ENCODE data around the gene MFAP4.

Gene MFAP4

DNA sequence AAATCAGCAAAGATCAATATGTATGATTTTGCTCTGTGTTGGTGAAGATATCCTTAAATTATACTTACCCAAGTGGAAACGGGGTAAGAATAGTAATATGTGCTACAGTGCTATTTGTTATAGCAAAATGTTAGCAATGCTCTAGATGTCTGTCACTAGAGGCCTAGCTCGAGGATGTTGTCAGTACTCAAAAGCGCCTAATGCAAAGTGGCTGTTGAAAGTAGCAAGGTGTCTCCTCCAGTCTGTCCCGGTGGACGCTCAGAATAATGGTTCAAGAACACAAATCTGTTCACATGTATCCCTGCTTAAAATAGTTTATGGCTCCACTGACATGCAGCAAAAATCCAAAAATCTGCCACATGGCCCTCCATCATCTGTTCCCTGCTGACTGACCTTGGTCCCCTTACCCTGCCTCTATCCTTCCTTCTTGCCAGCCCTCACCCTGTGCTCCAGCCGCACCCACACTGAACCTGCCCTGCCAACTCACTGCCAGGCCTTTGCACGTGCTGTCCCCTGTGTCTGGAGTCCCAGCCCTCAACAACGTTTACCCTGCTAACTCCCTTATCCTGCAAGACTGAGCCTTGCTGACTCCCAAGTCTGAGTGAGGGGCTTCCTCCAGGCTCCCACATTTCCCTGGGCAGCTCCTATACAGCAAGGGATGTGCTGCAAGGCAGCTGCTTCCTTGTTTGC is 14.5 kb upstream of the MFAP4 start:
- H3K9me3 ChIP-seq: no peaks in the 10 kb centered on the region
- TF ChIP-seq, protein P1, sequence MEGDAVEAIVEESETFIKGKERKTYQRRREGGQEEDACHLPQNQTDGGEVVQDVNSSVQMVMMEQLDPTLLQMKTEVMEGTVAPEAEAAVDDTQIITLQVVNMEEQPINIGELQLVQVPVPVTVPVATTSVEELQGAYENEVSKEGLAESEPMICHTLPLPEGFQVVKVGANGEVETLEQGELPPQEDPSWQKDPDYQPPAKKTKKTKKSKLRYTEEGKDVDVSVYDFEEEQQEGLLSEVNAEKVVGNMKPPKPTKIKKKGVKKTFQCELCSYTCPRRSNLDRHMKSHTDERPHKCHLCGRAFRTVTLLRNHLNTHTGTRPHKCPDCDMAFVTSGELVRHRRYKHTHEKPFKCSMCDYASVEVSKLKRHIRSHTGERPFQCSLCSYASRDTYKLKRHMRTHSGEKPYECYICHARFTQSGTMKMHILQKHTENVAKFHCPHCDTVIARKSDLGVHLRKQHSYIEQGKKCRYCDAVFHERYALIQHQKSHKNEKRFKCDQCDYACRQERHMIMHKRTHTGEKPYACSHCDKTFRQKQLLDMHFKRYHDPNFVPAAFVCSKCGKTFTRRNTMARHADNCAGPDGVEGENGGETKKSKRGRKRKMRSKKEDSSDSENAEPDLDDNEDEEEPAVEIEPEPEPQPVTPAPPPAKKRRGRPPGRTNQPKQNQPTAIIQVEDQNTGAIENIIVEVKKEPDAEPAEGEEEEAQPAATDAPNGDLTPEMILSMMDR (IDR thresholded peaks at IDR 0.05; ENCODE audit: low read depth, low read length): no peak
- DNase-seq: no peak
- H3K4me1 ChIP-seq: no peaks in the 10 kb centered on the region
- H3K36me3 ChIP-seq: no peaks in the 10 kb centered on the region
- no peaks in the 10 kb centered on the region for H3K27me3 ChIP-seq
- no peak overlapping the region for H3K4me3 ChIP-seq (ENCODE audit: low read depth, low read length)

DNA sequence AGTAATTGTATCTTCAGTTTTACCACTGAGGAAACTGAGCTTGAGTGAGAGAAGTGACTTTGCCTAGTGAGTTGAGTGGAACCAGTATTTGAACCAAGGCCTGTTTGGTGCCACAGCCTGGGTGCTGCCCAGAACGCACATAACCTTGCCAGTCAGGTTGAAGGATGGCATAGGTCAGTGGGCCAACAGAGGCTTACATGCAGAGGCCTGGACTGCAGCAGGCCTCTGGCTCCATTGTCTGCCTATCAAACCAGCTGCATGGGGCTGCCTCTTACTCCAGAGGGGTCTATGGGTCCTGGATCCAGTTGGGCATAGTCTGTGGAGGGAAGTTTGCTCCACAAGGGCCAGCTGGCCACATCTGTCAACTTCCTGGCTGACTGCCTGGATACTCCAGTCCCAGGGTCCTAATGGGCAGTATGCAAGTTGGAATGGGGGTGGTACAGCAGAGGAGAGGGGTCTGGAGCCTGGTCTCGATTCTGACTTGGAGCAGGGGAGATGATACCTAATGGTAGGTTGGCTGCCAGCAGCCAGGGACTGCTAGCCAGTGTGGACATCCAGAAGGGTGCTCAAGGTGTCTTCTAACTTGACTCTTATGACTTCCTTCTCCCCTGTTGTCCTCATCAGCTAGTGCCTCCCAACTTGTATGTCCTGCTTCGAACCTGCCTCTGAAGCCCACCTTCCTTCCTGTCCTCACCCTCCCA is 12.9 kb upstream of the MFAP4 start:
- no peak overlapping the region for H3K4me3 ChIP-seq (ENCODE audit: low read depth, low read length)
- TF ChIP-seq, protein P1 (IDR thresholded peaks at IDR 0.05; ENCODE audit: low read depth, low read length): no peak
- H3K9me3 ChIP-seq: no peaks in the 10 kb centered on the region
- H3K36me3 ChIP-seq: no peaks in the 10 kb centered on the region
- no peaks in the 10 kb centered on the region for H3K27me3 ChIP-seq
- H3K4me1 ChIP-seq: no peaks in the 10 kb centered on the region
- DNase-seq: no peak

DNA sequence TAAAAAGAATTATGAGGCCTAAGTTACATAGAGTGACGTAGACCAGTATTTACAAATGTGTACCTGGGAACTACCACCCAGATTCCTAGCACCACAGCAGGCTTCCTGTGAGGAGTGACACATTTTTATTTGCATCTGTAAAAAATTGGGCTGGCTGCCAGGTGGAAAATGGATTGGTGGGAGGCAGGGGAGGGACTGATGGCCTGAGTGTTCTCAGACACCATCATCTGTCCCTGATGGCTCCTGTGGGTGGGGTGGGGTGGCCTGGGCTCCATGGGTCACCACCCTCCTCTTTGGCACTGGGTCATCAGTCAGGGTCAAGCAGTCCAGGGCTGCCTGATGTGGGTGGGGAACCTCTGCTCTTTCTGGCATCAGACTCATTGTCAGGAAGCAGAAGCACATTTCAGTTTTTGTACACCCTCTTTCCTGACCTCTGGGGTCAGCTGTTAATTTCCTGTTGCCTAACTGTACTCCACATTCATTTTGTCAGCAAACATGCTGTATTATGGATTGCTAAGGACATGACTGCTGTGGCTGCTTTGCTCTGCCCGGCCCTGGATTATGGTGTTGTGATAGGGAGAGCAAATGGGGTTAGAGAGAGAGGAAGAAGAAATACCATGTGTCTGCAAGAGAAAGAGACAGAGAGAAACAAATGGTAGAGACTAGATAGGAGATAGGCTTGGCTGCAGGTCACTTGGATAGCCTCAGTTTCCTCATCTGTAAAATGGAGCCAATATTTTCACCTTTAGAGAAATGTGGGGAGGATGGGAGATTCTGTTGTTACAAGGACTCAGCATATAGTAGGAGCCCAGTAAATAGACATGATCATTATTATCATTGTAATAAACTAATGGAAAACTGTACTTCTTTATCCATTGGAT is 11.6 kb upstream of the MFAP4 start:
- H3K36me3 ChIP-seq: no peaks in the 10 kb centered on the region
- no peak overlapping the region for H3K4me3 ChIP-seq (ENCODE audit: low read depth, low read length)
- TF ChIP-seq, protein P1 (IDR thresholded peaks at IDR 0.05; ENCODE audit: low read depth, low read length): no peak
- DNase-seq: no peak
- H3K9me3 ChIP-seq: no peaks in the 10 kb centered on the region
- H3K27me3 ChIP-seq: no peaks in the 10 kb centered on the region
- H3K4me1 ChIP-seq: no peaks in the 10 kb centered on the region

DNA sequence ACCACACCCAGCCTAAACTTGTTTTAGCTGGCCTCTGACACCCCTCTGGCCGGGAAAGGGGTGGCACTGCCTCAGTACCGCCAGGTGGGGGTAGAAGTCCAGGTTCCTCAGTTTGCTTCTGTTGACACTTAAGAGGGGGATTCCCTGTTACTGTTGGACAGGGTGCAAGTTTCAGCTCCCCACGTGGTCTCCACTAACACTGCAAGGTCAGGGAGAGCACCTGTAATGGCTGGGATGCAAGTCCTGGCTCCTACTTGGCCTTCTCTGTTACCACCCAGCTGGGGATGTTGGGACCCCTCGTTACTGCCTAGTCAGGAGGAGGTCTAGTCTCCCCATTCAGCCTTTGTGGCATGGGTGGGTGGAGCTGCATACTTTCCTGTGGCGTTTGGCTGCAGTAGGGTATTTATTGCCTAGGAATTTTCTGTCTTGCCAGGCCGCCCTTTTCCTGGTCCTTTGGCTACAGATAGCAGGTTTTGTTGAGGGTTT is 10.6 kb upstream of the MFAP4 start:
- Histone ChIP-seq H3K27me3 (no peaks in the 10 kb centered on the region), H3K4me3 (ENCODE audit: low read depth, low read length) (no peak overlapping the region), H3K9me3 (no peaks in the 10 kb centered on the region), H3K36me3 (no peaks in the 10 kb centered on the region), H3K4me1 (no peaks in the 10 kb centered on the region)
- TF ChIP-seq, protein P1 (IDR thresholded peaks at IDR 0.05; ENCODE audit: low read depth, low read length): no peak
- no peak for DNase-seq

DNA sequence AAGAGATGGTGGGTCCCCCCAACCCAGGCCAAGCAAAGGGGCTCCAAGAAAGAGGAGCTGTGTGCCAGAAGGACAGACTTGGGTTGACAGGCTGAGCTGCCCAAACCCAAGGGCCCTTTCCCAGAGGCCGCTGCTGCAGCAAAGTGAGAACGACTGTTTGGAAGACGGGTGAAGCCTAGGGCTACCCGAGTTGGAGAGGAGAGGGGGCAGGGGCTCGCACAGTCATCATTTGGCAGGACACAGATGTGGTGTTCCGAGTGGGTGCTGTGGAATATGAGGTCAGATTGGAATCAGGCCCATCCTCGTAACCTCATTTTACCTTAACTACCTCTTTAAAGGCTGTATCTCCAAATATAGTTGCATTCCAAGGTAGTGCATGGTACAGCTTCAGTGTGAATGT is 5.3 kb upstream of the MFAP4 start:
- Histone ChIP-seq H3K36me3 (no peaks in the 10 kb centered on the region), H3K9me3 (no peaks in the 10 kb centered on the region), H3K27me3 (no peaks in the 10 kb centered on the region), H3K4me1 (no peaks in the 10 kb centered on the region), H3K4me3 (ENCODE audit: low read depth, low read length) (no peak overlapping the region)
- TF ChIP-seq, protein P1 (IDR thresholded peaks at IDR 0.05; ENCODE audit: low read depth, low read length): no peak
- DNase-seq: no peak
